Upper lobe of left lung (tissue), 4 donors: ENCODE results near the gene ACE2.

ENCODE experiments used
- CTCF ChIP-seq, 6 experiments: fragments of 450-650 bp in 4 of 6; fragments of 200-600 bp in 2 of 6; sonication (generic) in 2 of 6; IDR thresholded peaks; one replicate each; pipeline ENCODE4 v1.5.1; 2016 to 2019; ENCODE audit warnings: antibody characterized with exemption in 6 of 6
- EP300 ChIP-seq, 4 donors: sonication (generic); formaldehyde crosslinking; IDR thresholded peaks; one replicate each; pipeline ENCODE4 v1.5.1; 2017; ENCODE audit warnings: antibody characterized with exemption in 4 of 4, control low read depth in 2 of 4
- POLR2A ChIP-seq, 4 donors: fragments of 450-650 bp; IDR thresholded peaks; one replicate each; pipeline ENCODE4 v1.5.1; 2016 to 2017; ENCODE audit warnings: antibody characterized with exemption in 4 of 4, mild to moderate bottlenecking in 2 of 4
- POLR2AphosphoS5 ChIP-seq, 2 donors: sonication (generic); formaldehyde crosslinking; IDR thresholded peaks; one replicate each; pipeline ENCODE4 v1.5.1; 2017; ENCODE audit warnings: antibody characterized with exemption in 2 of 2

- TF ChIP-seq CTCF (IDR thresholded peaks at IDR 0.05) (no peak), POLR2A (IDR thresholded peaks at IDR 0.05) (no peak), EP300 (IDR thresholded peaks at IDR 0.05) (no peak), POLR2AphosphoS5 (IDR thresholded peaks at IDR 0.05) (no peak)
These were observed 89.2 kb downstream of the ACE2 start for GRCh38 chrX:15511563-15511962.
